K562 treated with DMSO at 1 percent for 24 hours (cell line): ENCODE data around the gene CCDC6. TPM values are rescaled to one million over a fixed set of nuclear protein-coding genes. Genes with fewer than 3 reads are reported as not detected.

Source experiments
- total RNA-seq: library from RNA; unstranded; fragments of 300-600 nt; gene quantifications from 2 replicates; pipeline ENCODE4 v1.2.3, GENCODE V29; 2022; ENCODE audit warnings: low read depth; ENCODE audit not compliant: insufficient read depth

Gene CCDC6
- 11.5 and 12.2 TPM in 2 replicates for total RNA-seq

GRCh38 chr10:59906417-59907202 lies at the start of gene CCDC6:
Gene CCDC6 (minus strand): TSS chr10:59906556. CDS start chr10:59906424, 132 bp downstream.

GRCh38 chr10:59753267-59753666 lies 153.1 kb downstream of the CCDC6 start, which contains the start of gene MRLN:
Gene MRLN (minus strand): TSS chr10:59753455.

Other genes starting within 250 kb of the CCDC6 start
- 0.07 TPM in 1 of 2 replicates, not detected in the other for gene SLC16A9, start 196.7 kb downstream of the CCDC6 start, total RNA-seq
- gene MRLN, start 153.1 kb downstream of the CCDC6 start, total RNA-seq = not detected in 2 replicates